B cell (primary cell): ENCODE results near the gene ARHGEF33.

Experiments used
- EZH2 ChIP-seq: IDR thresholded peaks from 2 replicates; pipeline ENCODE4 v1.6.1; 2012; ENCODE audit warnings: borderline replicate concordance, low read depth, mild to moderate bottlenecking, moderate library complexity, low read length; ENCODE audit not compliant: insufficient read depth, poor library complexity, severe bottlenecking
- TF ChIP-seq, protein P1 (sequence below): fragments of 200-600 bp; IDR thresholded peaks from one replicate; pipeline ENCODE4 v1.8.0; 2022; ENCODE audit warnings: antibody characterized with exemption, mild to moderate bottlenecking

DNA sequence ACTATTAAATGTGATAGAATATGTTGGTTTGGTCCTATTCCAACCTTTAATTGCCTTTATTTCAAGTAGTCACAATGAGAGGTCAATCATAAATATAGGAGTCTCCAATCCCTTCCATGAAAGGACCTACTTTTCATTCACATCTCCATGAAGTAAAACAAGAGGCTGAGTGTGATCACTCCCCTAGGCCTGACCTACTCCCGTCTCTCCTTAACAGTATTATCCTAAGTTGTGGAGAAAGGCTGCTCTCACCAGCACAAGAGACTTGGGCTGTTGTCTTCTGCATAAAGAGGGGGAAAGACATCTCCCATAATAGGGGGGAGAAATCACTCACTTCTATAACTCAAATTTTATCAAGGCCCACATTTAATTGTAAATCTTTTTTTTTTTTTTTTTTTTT, 125.7 kb downstream of the ARHGEF33 start:
- TF ChIP-seq, protein P1, sequence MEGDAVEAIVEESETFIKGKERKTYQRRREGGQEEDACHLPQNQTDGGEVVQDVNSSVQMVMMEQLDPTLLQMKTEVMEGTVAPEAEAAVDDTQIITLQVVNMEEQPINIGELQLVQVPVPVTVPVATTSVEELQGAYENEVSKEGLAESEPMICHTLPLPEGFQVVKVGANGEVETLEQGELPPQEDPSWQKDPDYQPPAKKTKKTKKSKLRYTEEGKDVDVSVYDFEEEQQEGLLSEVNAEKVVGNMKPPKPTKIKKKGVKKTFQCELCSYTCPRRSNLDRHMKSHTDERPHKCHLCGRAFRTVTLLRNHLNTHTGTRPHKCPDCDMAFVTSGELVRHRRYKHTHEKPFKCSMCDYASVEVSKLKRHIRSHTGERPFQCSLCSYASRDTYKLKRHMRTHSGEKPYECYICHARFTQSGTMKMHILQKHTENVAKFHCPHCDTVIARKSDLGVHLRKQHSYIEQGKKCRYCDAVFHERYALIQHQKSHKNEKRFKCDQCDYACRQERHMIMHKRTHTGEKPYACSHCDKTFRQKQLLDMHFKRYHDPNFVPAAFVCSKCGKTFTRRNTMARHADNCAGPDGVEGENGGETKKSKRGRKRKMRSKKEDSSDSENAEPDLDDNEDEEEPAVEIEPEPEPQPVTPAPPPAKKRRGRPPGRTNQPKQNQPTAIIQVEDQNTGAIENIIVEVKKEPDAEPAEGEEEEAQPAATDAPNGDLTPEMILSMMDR, result no peak
- no peak for TF ChIP-seq EZH2
